Upper lobe of right lung (tissue), 1 donor: ENCODE measurements around the gene HHIPL1. TPM values are rescaled to one million over a fixed set of nuclear protein-coding genes. Genes with fewer than 3 reads are reported as not detected.
A peak's percentile ranks its signal among the peaks of the same experiment; 100 is the strongest.

Experiments used
- ATAC-seq: fragments of 200-7000 bp; cut with Tn5 transposase; one replicate; pipeline ENCODE4 v1.9.1; 2020; ENCODE audit warnings: mild to moderate bottlenecking, moderate library complexity
- DNase-seq: peaks from one replicate; pipeline ENCODE4 v3.0.0-alpha.2; 2020
- H3K27ac ChIP-seq: fragments of 200-600 bp; one replicate; pipeline ENCODE4 v1.8.0; 2022
- H3K27me3 ChIP-seq: fragments of 200-600 bp; one replicate; pipeline ENCODE4 v1.8.0; 2022; ENCODE audit warnings: mild to moderate bottlenecking
- H3K36me3 ChIP-seq: fragments of 200-600 bp; one replicate; pipeline ENCODE4 v1.8.0; 2022
- H3K4me1 ChIP-seq: fragments of 200-600 bp; one replicate; pipeline ENCODE4 v1.8.0; 2022
- H3K4me3 ChIP-seq: fragments of 200-600 bp; one replicate; pipeline ENCODE4 v1.8.0; 2022; ENCODE audit warnings: mild to moderate bottlenecking
- H3K9me3 ChIP-seq: fragments of 200-600 bp; one replicate; pipeline ENCODE4 v1.8.0; 2022
- intact Hi-C: fragments of 100-400 bp; cut with DNase I; formaldehyde crosslinking; loops from one replicate; pipeline ENCODE4 v1.11.0; 2022
- total RNA-seq: library from RNA; stranded (reverse); fragmentation: NEBNext Ultra II Directional; extraction: Animal tissue kit (Norgen Biotek cat#: 25700); gene quantifications from one replicate; pipeline ENCODE4 v1.2.1, GENCODE V29; 2021
- TF ChIP-seq, protein P1 (sequence below): fragments of 200-600 bp; IDR thresholded peaks from one replicate; pipeline ENCODE4 v1.8.0; 2022; ENCODE audit warnings: antibody characterized with exemption
- donor health status: DM: no; HTN: yes; CAD: no; lungs with severe emphysema.

Gene HHIPL1
- total RNA-seq, 1 donor from 2014 or later = 1.6 TPM

DNA sequence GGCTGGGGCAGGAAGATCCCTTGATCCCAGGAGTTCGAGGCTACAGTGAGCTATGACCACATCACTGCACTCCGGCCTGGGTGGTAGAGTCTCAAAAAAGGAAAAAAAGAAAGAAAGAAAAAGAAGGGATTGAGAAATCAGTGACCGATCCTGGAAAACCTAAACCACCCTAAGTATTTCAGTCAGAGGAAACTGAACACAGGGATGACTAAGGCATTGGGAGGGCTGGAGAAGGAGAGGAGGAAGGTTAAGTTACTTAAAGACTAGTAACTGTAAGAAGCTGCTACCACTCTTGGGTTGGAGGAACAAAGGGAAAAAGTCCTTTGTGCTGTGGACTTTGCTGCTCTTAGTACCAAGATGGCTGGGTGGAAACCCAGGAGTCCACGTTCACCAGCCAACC, 10.6 kb downstream of the HHIPL1 start:
- Histone ChIP-seq H3K27ac (no peak overlapping the region), H3K4me3 (no peak overlapping the region), H3K36me3 (no peaks in the 10 kb centered on the region), H3K9me3 (no peaks in the 10 kb centered on the region), H3K4me1 (no peaks in the 10 kb centered on the region), H3K27me3 (peaks cover 18% of the 10 kb centered on the region)
- ATAC-seq (no peak), DNase-seq (no peak)
- intact Hi-C loops = no loop called here
- TF ChIP-seq, protein P1, sequence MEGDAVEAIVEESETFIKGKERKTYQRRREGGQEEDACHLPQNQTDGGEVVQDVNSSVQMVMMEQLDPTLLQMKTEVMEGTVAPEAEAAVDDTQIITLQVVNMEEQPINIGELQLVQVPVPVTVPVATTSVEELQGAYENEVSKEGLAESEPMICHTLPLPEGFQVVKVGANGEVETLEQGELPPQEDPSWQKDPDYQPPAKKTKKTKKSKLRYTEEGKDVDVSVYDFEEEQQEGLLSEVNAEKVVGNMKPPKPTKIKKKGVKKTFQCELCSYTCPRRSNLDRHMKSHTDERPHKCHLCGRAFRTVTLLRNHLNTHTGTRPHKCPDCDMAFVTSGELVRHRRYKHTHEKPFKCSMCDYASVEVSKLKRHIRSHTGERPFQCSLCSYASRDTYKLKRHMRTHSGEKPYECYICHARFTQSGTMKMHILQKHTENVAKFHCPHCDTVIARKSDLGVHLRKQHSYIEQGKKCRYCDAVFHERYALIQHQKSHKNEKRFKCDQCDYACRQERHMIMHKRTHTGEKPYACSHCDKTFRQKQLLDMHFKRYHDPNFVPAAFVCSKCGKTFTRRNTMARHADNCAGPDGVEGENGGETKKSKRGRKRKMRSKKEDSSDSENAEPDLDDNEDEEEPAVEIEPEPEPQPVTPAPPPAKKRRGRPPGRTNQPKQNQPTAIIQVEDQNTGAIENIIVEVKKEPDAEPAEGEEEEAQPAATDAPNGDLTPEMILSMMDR = no peak

- TF ChIP-seq, protein P1 = no peak
- DNase-seq (no peak), ATAC-seq (no peak)
- no peak overlapping the region for H3K4me3 ChIP-seq
- peaks cover 18% of the 10 kb centered on the region for H3K27me3 ChIP-seq
- no peaks in the 10 kb centered on the region for H3K9me3 ChIP-seq
- no peaks in the 10 kb centered on the region for H3K36me3 ChIP-seq
- no peak overlapping the region for H3K27ac ChIP-seq
- intact Hi-C loops = no loop called here
- H3K4me1 ChIP-seq = no peaks in the 10 kb centered on the region
Observed at GRCh38 chr14:99656171-99656570, 11.2 kb downstream of the HHIPL1 start.

DNA sequence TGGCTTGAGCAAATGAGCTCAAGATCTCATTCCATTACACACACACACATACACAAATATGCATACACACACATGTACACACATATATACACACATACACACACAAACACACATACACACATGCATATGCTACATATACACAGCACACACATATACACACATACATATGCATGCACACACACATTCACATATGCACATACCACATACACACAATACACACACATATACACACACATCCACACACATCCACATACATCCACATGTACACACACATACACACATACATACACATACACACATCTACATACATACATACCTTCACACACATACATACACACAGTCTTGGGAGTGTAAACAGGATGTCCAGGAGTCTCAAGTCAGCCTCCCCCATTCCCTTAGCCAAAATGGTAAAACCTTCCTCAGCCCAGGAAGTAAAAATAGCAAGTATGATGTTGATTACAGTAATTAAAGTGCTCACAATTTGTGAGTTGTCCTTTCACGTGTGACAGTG, 12.8 kb downstream of the HHIPL1 start:
- Histone ChIP-seq H3K9me3 (no peaks in the 10 kb centered on the region), H3K36me3 (no peaks in the 10 kb centered on the region), H3K27me3 (peaks cover 18% of the 10 kb centered on the region), H3K4me1 (no peaks in the 10 kb centered on the region), H3K27ac (no peak overlapping the region), H3K4me3 (no peak overlapping the region)
- TF ChIP-seq, protein P1 = no peak
- no peak for ATAC-seq
- intact Hi-C loops = no loop called here
- no peak for DNase-seq

- Histone ChIP-seq H3K36me3 (no peaks in the 10 kb centered on the region), H3K27ac (no peak overlapping the region), H3K4me3 (no peak overlapping the region), H3K4me1 (no peaks in the 10 kb centered on the region), H3K9me3 (no peaks in the 10 kb centered on the region), H3K27me3 (peaks cover 18% of the 10 kb centered on the region)
- TF ChIP-seq, protein P1 = no peak
- intact Hi-C loops = no loop called here
- DNase-seq (no peak), ATAC-seq (no peak)
Observed at GRCh38 chr14:99658218-99658845, 13.4 kb downstream of the HHIPL1 start.

- H3K36me3 ChIP-seq = no peaks in the 10 kb centered on the region
- H3K27me3 ChIP-seq = peaks cover 18% of the 10 kb centered on the region
- no peak overlapping the region for H3K4me3 ChIP-seq
- DNase-seq (no peak), ATAC-seq (peak; percentile 73)
- TF ChIP-seq, protein P1 = peak; percentile 20
- H3K4me1 ChIP-seq = no peaks in the 10 kb centered on the region
- intact Hi-C loops = no loop called here
- no peak overlapping the region for H3K27ac ChIP-seq
- H3K9me3 ChIP-seq = no peaks in the 10 kb centered on the region
Observed at GRCh38 chr14:99659333-99659741, 14.4 kb downstream of the HHIPL1 start.
